Measurements from ENCODE around the gene MEF2B.

Gene MEF2B

DNA sequence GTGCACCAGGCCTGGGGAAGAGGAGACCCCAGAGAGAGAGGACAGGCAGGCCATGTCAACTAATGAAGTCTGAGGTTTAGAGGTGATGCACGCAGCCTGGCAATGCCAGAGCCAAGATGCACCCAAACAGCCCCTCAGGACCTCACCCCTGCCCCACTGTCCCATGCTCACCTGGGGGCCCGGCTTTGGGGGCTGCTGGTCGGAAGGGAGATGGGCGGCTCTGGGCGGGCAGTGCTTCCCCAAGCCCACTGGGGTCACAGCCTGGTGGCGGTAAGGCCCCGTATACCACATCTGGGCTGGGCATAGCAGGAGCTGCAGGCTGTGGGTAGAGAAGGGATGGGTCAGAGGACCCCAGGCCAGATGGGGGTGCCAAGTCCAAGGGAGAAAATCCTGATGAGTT lies 23.2 kb downstream of the MEF2B start:
- no peak for TF ChIP-seq GLI2 (tag by site-specific recombination; IDR thresholded peaks at IDR 0.05; ENCODE audit: borderline replicate concordance, low read depth)
- no peak for TF ChIP-seq MZF1 (tag by site-specific recombination; IDR thresholded peaks at IDR 0.05; ENCODE audit: borderline replicate concordance)
- TF ChIP-seq KLF10 (tag by site-specific recombination; IDR thresholded peaks at IDR 0.05) = no peak
- TF ChIP-seq EGR2 (tag by site-specific recombination; IDR thresholded peaks at IDR 0.05; ENCODE audit: low read depth) = no peak
- TF ChIP-seq, protein P1, sequence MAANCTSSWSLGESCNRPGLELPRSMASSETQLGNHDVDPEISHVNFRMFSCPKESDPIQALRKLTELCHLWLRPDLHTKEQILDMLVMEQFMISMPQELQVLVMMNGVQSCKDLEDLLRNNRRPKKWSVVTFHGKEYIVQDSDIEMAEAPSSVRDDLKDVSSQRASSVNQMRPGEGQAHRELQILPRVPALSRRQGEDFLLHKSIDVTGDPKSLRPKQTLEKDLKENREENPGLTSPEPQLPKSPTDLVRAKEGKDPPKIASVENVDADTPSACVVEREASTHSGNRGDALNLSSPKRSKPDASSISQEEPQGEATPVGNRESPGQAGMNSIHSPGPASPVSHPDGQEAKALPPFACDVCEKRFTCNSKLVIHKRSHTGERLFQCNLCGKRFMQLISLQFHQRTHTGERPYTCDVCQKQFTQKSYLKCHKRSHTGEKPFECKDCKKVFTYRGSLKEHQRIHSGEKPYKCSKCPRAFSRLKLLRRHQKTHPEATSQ (tag by site-specific recombination; IDR thresholded peaks at IDR 0.05) = no peak
- TF ChIP-seq ZNF624 (tag by site-specific recombination; IDR thresholded peaks at IDR 0.05) = no peak
- no peak overlapping the region for H3K4me3 ChIP-seq (ENCODE audit: low read depth, low read length)
- H3K27ac ChIP-seq (ENCODE audit: extremely low read depth, low read depth, low read length) = no peak overlapping the region
- no peaks in the 10 kb centered on the region for H3K4me1 ChIP-seq (ENCODE audit: control insufficient read depth, insufficient read depth, low read length)
- ChIA-PET POLR2A (no interaction called here), CTCF (interaction anchor here (0.5 to 5.4 kb wide), 10 partner anchors 10 to 196 kb away, joined by 3 to 47 read pairs (median 6); no protein-coding TSS in a partner anchor)
- H3K9me3 ChIP-seq (ENCODE audit: control insufficient read depth, insufficient read depth, low read depth, low read length) = no peaks in the 10 kb centered on the region
- H3K36me3 ChIP-seq (ENCODE audit: control insufficient read depth in 2 of 2, insufficient read depth in 1 of 2, low read length in 2 of 2) = peaks cover 0 to 5% of the 10 kb centered on the region in 2 experiments; a peak in 2 of 3 replicates

DNA sequence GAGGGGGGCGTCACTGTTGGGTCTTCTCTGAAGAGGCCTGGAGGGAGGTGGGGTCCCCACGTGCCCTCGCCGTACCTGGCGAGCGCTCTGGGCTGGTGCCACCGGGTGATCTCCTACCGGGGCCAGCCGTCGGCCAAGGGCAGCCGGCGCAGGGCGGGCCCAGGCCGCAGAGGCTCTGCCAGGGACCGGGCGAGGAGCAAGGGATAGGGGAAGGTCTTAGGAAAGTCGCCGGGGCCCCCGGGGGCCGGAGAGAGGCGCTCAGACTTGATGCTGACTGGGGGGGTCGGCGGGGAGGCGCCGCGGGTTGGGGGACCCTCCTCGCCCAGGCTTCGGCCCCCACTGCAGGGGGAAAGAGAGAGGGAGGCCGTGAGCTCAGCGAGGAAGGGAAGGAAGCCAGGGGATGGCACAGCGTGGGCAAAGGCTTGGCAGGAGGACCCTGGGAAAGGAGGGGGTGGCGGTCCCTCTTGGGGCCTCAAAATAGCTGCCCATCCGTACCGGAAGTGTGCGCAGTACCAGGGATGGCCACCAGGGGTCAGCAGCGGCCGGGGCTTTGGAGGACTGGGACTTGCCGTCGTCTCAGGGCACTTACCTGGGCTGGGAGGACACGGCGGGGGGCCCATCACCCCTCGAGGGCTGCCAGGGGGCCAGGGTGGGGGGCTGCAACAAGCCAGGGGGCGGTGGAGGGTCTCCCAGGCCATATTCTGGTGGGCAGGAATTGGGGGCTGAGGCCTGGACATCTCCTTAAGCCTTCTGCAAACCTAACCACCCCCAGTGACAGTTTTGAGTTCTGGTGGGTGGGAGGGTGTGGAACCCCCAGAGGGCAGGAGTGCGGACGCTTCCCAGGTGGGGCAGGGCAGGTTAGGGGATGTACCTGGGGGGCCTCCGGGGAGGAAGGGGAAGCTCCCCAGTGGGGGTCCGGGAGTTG lies 24.1 kb downstream of the MEF2B start:
- ChIA-PET POLR2A (interaction anchor here (1.0 kb wide), 1 partner anchor 9 kb away, joined by 6 read pairs; no protein-coding TSS in a partner anchor), CTCF (interaction anchor here (0.5 to 5.4 kb wide), 20 partner anchors 11 to 407 kb away, joined by 3 to 47 read pairs (median 4); partner anchors contain the start of gene MEF2B)

More for the DNA sequence above, 24.1 kb downstream of the MEF2B start:
- TF ChIP-seq ZNF654 (tag by site-specific recombination; IDR thresholded peaks at IDR 0.05; ENCODE audit: low read depth) (peak; percentile 49), ZNF658 (tag by site-specific recombination; IDR thresholded peaks at IDR 0.05) (no peak), ZNF521 (tag by site-specific recombination; IDR thresholded peaks at IDR 0.05) (no peak), ZNF248 (tag by site-specific recombination; IDR thresholded peaks at IDR 0.05) (no peak), ZFHX2 (tag by site-specific recombination; conservative IDR thresholded peaks at IDR 0.05) (peak; percentile 33; the same call in 1 of the 2 replicates), GLIS1 (tag by site-specific recombination; IDR thresholded peaks at IDR 0.05) (peak; percentile 13; the same call in 1 of the 2 replicates), ZNF596 (tag by site-specific recombination; IDR thresholded peaks at IDR 0.05) (no peak), ZNF335 (tag by site-specific recombination; conservative IDR thresholded peaks at IDR 0.05) (peak; percentile 54), ZFP41 (tag by site-specific recombination; IDR thresholded peaks at IDR 0.05; ENCODE audit: borderline replicate concordance) (no peak), MZF1 (tag by site-specific recombination; IDR thresholded peaks at IDR 0.05; ENCODE audit: borderline replicate concordance) (no peak), ZNF792 (tag by site-specific recombination; IDR thresholded peaks at IDR 0.05) (no peak)
- TF ChIP-seq, protein P2, sequence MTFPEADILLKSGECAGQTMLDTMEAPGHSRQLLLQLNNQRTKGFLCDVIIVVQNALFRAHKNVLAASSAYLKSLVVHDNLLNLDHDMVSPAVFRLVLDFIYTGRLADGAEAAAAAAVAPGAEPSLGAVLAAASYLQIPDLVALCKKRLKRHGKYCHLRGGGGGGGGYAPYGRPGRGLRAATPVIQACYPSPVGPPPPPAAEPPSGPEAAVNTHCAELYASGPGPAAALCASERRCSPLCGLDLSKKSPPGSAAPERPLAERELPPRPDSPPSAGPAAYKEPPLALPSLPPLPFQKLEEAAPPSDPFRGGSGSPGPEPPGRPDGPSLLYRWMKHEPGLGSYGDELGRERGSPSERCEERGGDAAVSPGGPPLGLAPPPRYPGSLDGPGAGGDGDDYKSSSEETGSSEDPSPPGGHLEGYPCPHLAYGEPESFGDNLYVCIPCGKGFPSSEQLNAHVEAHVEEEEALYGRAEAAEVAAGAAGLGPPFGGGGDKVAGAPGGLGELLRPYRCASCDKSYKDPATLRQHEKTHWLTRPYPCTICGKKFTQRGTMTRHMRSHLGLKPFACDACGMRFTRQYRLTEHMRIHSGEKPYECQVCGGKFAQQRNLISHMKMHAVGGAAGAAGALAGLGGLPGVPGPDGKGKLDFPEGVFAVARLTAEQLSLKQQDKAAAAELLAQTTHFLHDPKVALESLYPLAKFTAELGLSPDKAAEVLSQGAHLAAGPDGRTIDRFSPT (tag by site-specific recombination; IDR thresholded peaks at IDR 0.05) = no peak
- TF ChIP-seq, protein P3, sequence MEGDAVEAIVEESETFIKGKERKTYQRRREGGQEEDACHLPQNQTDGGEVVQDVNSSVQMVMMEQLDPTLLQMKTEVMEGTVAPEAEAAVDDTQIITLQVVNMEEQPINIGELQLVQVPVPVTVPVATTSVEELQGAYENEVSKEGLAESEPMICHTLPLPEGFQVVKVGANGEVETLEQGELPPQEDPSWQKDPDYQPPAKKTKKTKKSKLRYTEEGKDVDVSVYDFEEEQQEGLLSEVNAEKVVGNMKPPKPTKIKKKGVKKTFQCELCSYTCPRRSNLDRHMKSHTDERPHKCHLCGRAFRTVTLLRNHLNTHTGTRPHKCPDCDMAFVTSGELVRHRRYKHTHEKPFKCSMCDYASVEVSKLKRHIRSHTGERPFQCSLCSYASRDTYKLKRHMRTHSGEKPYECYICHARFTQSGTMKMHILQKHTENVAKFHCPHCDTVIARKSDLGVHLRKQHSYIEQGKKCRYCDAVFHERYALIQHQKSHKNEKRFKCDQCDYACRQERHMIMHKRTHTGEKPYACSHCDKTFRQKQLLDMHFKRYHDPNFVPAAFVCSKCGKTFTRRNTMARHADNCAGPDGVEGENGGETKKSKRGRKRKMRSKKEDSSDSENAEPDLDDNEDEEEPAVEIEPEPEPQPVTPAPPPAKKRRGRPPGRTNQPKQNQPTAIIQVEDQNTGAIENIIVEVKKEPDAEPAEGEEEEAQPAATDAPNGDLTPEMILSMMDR (tag by site-specific recombination; IDR thresholded peaks at IDR 0.05) = peak; percentile 81
- TF ChIP-seq, protein P4, sequence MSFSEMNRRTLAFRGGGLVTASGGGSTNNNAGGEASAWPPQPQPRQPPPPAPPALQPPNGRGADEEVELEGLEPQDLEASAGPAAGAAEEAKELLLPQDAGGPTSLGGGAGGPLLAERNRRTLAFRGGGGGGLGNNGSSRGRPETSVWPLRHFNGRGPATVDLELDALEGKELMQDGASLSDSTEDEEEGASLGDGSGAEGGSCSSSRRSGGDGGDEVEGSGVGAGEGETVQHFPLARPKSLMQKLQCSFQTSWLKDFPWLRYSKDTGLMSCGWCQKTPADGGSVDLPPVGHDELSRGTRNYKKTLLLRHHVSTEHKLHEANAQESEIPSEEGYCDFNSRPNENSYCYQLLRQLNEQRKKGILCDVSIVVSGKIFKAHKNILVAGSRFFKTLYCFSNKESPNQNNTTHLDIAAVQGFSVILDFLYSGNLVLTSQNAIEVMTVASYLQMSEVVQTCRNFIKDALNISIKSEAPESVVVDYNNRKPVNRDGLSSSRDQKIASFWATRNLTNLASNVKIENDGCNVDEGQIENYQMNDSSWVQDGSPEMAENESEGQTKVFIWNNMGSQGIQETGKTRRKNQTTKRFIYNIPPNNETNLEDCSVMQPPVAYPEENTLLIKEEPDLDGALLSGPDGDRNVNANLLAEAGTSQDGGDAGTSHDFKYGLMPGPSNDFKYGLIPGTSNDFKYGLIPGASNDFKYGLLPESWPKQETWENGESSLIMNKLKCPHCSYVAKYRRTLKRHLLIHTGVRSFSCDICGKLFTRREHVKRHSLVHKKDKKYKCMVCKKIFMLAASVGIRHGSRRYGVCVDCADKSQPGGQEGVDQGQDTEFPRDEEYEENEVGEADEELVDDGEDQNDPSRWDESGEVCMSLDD (tag by site-specific recombination; IDR thresholded peaks at IDR 0.05) = peak; percentile 59
- TF ChIP-seq, protein P5, sequence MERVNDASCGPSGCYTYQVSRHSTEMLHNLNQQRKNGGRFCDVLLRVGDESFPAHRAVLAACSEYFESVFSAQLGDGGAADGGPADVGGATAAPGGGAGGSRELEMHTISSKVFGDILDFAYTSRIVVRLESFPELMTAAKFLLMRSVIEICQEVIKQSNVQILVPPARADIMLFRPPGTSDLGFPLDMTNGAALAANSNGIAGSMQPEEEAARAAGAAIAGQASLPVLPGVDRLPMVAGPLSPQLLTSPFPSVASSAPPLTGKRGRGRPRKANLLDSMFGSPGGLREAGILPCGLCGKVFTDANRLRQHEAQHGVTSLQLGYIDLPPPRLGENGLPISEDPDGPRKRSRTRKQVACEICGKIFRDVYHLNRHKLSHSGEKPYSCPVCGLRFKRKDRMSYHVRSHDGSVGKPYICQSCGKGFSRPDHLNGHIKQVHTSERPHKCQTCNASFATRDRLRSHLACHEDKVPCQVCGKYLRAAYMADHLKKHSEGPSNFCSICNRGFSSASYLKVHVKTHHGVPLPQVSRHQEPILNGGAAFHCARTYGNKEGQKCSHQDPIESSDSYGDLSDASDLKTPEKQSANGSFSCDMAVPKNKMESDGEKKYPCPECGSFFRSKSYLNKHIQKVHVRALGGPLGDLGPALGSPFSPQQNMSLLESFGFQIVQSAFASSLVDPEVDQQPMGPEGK (tag by site-specific recombination; IDR thresholded peaks at IDR 0.05) = peak; percentile 69
- TF ChIP-seq, protein P6, sequence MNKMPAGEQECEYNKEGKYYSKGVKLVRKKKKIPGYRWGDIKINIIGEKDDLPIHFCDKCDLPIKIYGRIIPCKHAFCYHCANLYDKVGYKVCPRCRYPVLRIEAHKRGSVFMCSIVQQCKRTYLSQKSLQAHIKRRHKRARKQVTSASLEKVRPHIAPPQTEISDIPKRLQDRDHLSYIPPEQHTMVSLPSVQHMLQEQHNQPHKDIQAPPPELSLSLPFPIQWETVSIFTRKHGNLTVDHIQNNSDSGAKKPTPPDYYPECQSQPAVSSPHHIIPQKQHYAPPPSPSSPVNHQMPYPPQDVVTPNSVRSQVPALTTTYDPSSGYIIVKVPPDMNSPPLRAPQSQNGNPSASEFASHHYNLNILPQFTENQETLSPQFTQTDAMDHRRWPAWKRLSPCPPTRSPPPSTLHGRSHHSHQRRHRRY (tag by site-specific recombination; IDR thresholded peaks at IDR 0.05) = no peak
- Histone ChIP-seq H3K36me3 (ENCODE audit: control insufficient read depth in 2 of 2, insufficient read depth in 1 of 2, low read length in 2 of 2) (peaks cover 0 to 5% of the 10 kb centered on the region in 2 experiments; a peak in 2 of 3 replicates), H3K9me3 (ENCODE audit: control insufficient read depth, insufficient read depth, low read depth, low read length) (no peaks in the 10 kb centered on the region), H3K4me1 (ENCODE audit: control insufficient read depth, insufficient read depth, low read length) (no peaks in the 10 kb centered on the region), H3K27ac (ENCODE audit: extremely low read depth, low read depth, low read length) (no peak overlapping the region), H3K4me3 (ENCODE audit: low read depth, low read length) (no peak overlapping the region)

All from HEK293 (cell line).